GM10248 (cell line): ENCODE measurements around the gene NRXN2.

ENCODE experiments used
- CTCF ChIA-PET: fragments of 300-600 bp; sonication (Branson Sonifier 250); formaldehyde crosslinking; extraction: SDS; loops from one replicate; lab custom pipeline; 2021; ENCODE audit warnings: antibody characterized with exemption; lab: Yijun Ruan, JAX
- POLR2A ChIA-PET: fragments of 350-650 bp; sonication (Branson Sonifier 250); formaldehyde crosslinking; extraction: SDS; loops from one replicate; lab custom pipeline; 2020; ENCODE audit warnings: antibody characterized with exemption; lab: Yijun Ruan, JAX
- DNase-seq: peaks from one replicate; pipeline ENCODE4 v3.0.0; 2012; ENCODE audit errors: extremely low spot score
- TF ChIP-seq, protein P1 (sequence below): IDR thresholded peaks from 2 replicates; pipeline ENCODE4 v1.5.1; 2012; ENCODE audit warnings: mild to moderate bottlenecking, low read depth; ENCODE audit errors: extremely low read depth, missing control alignments, control extremely low read depth

NRXN2 gene

DNA sequence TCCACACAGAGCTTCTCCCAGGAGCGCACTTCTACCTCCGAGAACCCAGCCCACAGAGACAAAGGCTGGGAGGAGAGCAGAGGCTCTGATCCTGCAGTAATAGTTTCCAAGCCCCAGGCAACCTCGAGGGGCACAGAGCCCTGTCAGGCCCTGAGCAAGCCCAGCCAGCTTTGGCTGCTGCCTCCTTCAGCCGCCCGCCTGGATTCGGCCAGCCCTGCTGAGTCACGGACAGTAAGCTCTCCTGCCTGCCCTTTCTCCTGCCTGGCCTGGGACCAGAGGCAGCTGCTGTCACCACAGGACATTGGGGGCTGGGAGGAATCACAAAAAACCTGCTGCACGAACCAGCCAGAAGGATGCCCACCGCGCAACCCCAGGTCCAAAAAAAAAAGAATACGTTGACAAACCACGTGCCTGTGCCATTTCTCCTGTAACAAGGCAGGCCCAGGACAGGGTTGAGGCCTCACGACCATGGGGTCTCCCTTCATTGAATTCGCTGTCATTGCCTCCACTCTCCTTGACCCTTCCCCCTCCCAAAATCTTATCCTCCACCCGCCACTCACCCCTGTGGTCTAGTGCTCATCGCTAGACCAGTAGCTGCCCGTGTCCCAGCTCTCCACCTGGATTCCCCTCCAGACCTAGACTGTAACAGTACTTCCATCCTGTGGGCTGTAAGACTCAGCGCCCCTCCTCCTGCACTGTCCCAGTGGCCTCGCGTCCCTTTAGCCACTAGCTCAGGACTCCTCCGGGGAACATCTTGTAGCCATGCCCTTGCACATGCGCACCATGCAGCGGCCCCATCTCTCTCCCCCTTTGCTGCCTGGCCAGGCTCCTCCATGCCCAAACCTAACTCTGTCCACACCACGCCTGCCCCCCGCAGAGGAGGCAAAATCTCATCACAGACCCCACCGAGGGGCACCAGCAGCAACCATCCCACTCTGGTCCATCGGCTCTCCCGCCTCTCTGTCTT, 139.4 kb downstream of the NRXN2 start:
- ChIA-PET POLR2A (no interaction called here), CTCF (no interaction called here)
- TF ChIP-seq, protein P1, sequence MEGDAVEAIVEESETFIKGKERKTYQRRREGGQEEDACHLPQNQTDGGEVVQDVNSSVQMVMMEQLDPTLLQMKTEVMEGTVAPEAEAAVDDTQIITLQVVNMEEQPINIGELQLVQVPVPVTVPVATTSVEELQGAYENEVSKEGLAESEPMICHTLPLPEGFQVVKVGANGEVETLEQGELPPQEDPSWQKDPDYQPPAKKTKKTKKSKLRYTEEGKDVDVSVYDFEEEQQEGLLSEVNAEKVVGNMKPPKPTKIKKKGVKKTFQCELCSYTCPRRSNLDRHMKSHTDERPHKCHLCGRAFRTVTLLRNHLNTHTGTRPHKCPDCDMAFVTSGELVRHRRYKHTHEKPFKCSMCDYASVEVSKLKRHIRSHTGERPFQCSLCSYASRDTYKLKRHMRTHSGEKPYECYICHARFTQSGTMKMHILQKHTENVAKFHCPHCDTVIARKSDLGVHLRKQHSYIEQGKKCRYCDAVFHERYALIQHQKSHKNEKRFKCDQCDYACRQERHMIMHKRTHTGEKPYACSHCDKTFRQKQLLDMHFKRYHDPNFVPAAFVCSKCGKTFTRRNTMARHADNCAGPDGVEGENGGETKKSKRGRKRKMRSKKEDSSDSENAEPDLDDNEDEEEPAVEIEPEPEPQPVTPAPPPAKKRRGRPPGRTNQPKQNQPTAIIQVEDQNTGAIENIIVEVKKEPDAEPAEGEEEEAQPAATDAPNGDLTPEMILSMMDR = no peak
- DNase-seq = no peak

GRCh38 chr11:64582885-64583284, 140.1 kb downstream of the NRXN2 start:
- TF ChIP-seq, protein P1 = no peak
- ChIA-PET CTCF (no interaction called here), POLR2A (no interaction called here)
- no peak for DNase-seq

- DNase-seq = no peak
- TF ChIP-seq, protein P1 = no peak
- ChIA-PET CTCF (no interaction called here), POLR2A (no interaction called here)
These were observed 141.9 kb downstream of the NRXN2 start for GRCh38 chr11:64581057-64581523.

DNA sequence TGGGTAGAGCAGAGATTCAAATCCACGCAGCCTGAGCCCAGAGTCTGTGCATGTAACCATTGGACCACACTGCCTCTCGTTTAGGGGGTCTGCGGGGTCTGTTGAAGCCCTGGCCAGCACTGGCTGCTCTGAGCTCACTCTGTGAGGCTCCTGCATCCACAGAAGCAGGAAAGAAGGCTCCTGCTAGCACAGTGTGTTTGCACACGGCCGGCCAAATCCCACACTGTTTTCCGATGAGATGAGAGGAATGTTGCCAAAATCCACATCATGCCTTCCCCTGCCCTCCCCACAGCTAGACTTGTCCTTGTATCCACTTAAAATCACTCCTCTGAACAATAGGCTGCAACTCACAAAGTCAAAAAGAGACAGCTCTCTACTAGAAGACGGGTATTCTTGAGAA, 142.6 kb downstream of the NRXN2 start:
- POLR2A ChIA-PET = no interaction called here
- CTCF ChIA-PET = no interaction called here
- TF ChIP-seq, protein P1 = no peak

GRCh38 chr11:64577202-64577601, 145.8 kb downstream of the NRXN2 start:
- ChIA-PET POLR2A (no interaction called here), CTCF (no interaction called here)
- DNase-seq = no peak
- TF ChIP-seq, protein P1 = no peak

More for the DNA sequence above, 142.6 kb downstream of the NRXN2 start:
- no peak for DNase-seq

GRCh38 chr11:64572143-64572542, 150.9 kb downstream of the NRXN2 start:
- ChIA-PET POLR2A (no interaction called here), CTCF (no interaction called here)

More at GRCh38 chr11:64572143-64572542, 150.9 kb downstream of the NRXN2 start:
- no peak for DNase-seq
- TF ChIP-seq, protein P1 = no peak
